GM18505 (cell line): Measurements from ENCODE around the gene RSL24D1.

ENCODE experiments used
- ATAC-seq: cut with Tn5 transposase; IDR thresholded peaks from one replicate; pipeline ENCODE4 v1.9.1; 2021; ENCODE audit not compliant: unreplicated experiment
- POLR2A ChIP-seq: IDR thresholded peaks from 4 replicates; pipeline ENCODE4 v1.6.1; 2011; ENCODE audit warnings: borderline replicate concordance; ENCODE audit not compliant: insufficient read depth, insufficient read length; ENCODE audit errors: extremely low read depth

RSL24D1 gene

DNA sequence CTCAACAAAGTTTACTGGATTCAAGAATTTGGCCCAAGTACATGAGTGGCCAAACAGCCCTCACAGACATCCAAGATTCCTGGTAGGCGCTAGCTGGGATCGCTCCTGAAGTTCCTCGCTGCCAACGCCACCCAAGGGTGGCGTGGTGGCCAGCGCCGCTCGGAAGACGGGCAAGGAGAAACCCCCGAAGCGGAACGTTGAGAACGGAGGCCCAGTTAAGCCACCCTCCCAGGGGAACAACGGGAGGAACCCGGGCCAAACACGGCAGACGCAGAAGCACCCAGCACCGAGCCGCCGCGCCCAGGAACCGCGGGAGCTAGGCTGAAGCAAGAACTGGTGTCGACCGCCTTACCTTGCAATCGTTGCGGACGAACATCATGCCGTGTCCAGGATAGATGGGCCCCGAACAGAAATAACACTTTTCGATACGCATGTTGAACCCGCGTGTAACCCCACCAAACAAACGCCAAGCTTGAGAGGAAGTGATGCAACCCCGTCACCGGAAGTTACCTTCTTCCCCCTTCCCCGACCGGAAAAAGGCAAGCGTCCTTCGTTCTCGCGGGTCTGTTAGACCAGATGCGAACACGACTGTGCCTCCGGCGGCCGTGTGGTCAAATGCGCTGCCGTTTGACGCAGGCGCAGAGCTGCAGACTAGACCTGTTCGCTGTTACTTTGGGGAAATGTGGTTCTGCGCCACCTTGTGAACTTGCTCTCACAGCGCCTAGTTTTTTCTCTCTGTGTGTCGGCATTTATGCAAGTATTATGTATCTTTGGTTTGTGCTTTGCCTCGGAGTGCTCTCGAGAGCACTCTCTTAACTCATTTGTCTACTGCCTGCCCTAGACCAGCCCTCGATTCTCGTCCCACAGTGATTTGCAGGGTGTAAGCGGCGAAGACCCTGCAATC is at the start of gene RSL24D1:
RSL24D1 (minus strand) TSS at position 484 of the 904 bp plus-strand sequence; CDS start at position 433, 51 bp downstream.
- ATAC-seq: peak; percentile 96
- peak; percentile 94 for TF ChIP-seq POLR2A

DNA sequence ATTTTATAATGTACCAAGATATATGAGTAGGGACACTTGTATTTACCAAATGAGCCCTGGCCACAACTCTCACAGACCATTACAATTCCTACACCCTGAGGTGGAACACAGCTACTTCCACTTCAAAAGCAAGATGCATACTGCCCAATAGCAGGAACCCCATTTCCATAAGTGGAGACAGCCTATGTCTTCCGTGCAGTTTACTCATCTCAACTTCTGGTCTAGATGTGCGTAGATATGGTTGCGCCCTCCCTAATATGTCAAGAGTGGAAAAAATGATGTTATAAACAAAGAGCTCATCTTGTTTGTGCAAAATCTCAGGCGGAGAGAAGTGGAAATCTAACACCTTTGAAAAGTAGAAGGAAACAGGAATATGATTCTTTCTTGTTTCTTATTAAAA is 48.3 kb upstream of the RSL24D1 start:
- no peak for TF ChIP-seq POLR2A
- ATAC-seq: no peak

DNA sequence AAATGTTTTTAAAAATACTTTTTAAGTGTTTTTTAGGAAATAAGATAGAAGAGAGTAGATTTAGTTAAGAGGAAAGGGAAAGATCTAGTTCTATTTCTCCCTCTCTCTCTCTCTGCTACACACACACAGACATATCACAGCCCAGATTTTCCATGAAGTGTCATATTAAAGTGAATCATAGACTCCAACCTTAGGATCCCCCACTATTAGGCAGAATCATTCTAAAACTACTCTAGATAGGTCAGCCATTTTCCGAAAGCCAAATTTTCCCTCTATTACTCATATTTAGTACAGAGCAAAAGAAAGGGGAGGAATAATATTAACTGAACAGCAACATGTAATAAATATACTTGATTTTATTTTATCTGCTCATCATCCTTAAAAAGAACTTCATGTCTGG is 45.1 kb upstream of the RSL24D1 start:
- ATAC-seq: no peak
- no peak for TF ChIP-seq POLR2A

DNA sequence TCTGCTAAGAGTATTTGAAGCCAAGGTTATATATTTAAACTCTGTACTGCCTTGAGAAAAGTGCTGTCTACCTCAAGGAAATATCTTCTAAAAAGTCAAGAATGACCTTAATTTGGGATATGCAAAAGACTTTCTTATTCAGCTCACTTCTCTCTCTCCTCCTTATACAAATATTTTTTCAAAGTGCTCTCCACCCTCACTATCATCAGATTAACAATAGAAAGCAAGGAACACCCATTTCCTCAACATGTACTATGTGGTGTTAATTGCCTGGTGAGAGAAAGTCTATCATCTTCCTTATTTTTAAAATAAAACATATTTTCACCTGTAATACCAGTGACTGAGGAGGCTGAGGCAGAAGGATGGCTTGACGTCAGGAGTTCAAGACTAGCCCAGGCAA is 44.4 kb upstream of the RSL24D1 start:
- no peak for ATAC-seq
- TF ChIP-seq POLR2A: no peak

DNA sequence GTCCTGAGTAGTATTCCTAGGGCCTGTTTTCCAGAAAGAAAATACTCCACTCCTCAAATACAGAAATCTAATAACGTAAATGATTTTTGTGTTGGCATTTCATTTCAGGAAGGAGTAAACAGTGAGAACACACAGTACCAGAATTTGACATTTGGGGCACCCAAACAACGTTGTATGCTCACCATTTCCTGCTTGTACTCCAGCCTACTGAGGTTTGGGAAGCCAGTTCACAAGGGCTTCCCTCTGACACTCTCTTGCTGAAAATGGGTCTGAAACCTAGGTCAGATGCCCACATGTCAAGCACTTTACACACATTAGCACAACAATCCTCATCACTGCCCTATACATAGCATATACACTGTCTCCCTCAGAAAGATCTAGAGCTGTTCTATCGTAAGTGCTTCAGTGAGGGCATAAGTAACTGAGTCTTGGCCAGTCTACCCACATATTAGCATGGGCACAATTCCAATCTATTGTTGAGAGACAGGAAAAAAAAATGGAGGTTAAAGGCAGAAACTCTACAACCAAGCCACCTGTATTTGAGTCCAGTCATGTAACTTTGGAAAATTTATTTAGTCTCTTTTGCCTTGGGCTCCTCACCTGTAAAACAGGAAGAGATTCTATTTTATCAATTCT is 43.5 kb upstream of the RSL24D1 start:
- no peak for ATAC-seq
- no peak for TF ChIP-seq POLR2A

DNA sequence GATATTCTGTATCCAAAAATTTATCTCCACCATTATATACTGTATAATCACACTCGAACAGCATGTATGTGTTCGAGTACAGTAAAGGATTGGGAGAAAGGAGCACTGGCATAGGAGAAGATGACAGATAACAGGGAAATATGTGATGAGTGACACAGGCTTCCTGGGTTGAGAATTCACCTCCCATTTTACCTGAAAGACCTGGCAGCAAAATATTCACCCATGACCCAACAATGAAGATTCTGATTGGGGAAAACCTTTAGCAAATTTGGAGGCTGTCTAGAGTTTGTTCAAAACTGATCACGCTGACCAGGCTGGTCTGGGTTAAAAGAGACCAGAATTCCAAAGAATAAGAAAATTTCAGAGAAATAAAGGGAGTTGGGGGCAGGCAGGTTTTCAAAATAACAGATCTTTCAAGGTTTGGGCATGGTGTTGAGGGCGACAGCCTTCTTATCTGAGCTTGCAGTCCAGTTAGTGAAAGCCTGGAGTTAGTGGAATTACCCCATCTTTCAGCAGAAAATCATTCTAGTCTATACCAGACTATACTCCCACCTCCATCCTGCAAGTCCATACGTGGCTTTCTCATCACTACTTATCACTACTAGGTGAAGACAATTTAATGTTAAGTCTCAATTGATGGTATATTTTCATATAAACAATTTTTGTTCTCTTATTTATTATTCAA is 42.8 kb upstream of the RSL24D1 start:
- TF ChIP-seq POLR2A: no peak
- ATAC-seq: no peak

DNA sequence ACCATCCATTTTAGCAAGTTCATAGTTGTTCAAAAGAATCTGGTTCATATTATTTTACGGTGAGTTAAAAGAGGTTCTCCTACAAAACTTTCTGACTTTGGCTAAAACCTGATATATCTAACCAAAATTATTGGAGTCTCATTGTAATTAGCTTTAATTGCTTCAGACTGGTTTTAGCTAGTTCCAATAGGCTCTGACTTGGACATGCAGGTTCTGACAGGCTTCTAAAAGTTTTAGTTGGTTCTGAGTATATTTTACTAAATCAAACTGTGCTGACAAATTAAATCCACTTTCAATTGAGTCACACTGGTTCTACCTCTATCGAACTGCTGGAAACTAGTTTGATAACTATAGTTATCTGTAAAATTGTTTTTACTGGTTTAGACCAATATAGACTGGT is 42.1 kb upstream of the RSL24D1 start:
- ATAC-seq: no peak

DNA sequence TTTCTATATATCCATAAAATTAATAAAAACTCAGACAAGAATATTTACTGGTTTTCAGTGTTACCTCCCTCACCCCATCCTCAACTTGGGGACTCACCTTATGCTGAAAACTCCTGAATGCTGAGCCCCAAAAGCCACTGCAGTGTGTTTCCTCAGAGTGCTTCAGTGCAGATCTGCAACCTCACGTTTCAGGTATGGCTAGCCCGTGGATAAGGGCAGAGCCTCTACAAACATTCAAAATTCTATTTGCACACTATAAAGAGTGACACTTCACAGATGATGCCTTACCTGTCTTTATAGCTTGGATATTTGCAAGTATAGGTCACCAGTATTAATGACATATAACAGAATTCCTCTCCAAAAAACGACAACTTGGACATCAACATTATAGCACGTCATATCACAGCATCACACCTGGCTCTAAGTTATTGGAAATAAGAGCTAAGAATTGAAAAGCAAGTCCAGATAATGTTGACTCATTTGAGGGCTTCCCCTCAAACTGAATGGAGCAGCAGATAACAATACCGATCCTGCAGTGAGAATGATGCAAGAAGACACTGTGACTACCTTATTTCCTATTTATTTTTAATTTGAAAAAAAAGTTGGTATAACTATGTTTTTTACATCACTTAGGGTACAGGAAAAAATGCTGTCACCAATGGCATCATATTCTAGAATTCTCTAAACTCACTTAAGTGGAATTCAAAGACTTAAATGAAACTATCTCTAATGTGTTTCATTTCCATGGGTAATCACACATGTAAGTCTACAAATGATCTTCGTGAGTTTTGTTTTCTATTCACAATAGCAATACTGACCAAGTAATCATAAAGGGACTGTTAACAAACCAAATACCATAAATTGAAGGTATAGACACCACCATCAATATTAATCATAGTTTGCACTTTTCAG is 40.7 kb upstream of the RSL24D1 start:
- no peak for TF ChIP-seq POLR2A
- no peak for ATAC-seq

More for the DNA sequence above, 42.1 kb upstream of the RSL24D1 start:
- TF ChIP-seq POLR2A: no peak

DNA sequence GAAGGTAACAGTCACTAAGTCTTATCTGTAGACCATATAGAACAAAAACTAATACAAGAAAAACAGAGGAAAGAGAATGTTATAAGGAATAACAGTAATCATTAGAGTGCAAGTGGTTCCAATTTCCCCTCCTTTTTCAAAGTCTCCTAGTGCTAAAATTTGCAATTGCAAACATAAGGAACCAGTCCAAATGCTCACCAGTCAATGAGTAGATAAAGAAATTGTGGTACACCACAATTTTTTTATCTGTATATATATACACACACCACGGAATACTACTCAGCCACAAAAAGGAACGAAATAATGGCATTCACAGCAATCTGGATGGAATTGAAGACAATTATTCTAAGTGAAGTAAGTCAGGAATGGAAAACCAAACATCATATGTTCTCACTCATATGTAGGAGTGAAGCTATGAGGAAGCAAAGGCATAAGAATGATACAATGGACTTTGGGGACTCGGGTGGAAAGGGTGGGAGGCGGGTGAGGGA is 38.9 kb upstream of the RSL24D1 start:
- no peak for ATAC-seq
- no peak for TF ChIP-seq POLR2A

DNA sequence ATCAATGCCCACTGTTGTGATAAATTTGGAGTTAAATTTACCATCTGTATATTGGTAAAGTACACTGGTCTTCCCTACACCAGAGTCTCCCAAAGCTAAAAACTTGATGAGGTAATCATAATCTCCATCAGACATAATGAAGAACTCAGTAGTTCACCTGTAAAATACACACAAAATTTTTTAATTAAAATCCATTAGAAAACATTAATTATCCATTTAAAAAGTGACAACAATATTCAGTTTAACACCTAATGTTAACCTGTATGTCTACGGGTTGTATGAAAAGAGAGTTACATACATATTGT is 38.0 kb upstream of the RSL24D1 start:
- no peak for ATAC-seq
- TF ChIP-seq POLR2A: no peak

DNA sequence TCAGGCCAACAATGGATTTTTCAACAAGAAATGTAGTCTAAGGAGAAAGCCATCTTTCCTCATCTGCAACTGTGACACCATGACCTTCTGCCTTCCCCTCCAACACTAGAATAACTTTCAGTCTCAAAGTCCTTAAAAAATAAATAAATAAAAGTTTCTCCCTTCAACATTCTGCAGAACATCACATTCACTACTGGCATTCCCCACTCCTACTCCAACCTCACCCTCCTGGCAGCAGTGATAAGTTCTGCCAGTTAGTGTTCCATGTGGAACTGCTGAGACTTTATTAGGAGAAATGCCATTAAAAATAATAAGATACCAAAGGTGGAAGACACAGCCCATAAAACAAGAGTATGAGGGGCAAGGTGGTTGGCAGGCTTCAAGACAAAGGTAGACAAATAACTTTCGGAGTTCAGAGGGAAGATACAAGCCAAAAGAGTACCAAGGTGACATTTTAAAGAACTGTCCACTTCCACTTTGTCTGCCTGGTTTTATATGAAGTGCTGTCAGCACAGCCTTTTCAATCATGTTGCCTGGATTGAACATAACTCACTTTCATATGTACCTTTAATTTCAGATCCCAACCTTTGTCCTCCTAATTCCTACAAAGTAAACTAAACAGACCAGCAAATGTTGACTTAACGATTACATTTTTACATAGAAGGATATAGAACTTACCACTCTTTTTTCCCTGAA is 37.5 kb upstream of the RSL24D1 start:
- no peak for ATAC-seq
- no peak for TF ChIP-seq POLR2A

DNA sequence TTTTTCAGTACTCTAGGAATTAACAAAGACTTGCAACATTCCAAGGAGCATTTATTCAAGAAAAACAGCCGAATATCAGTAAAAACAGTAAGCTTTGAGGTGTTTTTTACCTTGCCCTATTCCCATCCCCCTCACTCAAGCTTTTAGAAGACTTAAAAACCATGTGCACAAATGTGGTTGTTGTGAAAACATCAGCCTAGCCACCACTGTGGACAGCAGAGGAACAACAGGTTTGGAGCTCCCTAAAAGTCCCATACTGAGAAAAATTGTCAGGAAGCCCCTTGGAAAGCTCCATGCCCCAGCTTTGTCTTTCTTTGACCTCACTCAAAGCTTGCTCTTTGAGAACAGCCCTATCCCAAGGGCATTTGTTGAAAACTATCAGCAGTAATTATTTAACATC is 34.7 kb upstream of the RSL24D1 start:
- ATAC-seq: no peak
- no peak for TF ChIP-seq POLR2A

DNA sequence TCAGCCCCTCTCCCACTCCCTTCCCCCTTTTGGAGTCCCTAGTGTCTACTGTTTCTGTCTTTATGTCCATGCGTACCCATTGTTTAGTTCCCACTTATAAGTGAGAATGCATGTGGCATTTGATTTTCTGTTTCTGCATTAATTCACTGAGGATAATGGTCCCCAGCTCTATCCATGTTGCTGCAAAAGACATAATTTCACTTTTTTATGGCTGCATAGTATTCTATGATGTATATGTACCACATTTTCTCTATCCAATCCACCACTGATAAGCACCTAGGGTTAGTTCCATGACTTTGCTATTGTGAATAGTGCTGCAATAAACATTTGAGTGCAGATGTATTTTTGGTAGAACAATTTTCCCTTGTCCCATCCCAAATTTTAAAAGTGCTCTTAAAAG is 34.2 kb upstream of the RSL24D1 start:
- TF ChIP-seq POLR2A: no peak
- no peak for ATAC-seq
